ENCODE results near the gene C20orf144.
"Not testable (repeated sequence)": the region's sequence is repeated elsewhere in the genome, so short reads cannot be mapped to it uniquely, and the experiment has no call there.

Gene C20orf144

DNA sequence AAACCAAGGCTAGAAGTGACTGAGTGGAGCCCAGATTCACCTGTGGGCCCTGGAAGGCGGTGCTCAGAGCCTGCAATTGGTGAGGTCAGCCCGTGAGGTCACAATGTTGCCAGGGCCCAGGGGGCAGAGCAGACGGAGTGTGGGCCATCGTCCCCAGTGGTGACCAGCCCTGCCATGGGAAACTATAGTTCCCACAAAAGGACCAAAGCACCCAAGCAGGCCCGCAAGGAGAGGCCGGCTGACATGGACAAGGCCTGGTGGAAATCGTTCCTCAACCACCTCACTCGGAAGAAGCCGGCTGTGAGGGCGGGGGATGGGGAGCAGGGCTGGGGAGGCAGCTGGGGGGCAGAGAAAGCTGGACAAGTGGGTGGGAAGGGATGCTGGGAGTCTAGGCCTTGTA, at the start of gene C20orf144:
Gene C20orf144, plus strand, starts transcription at position 156 of the 400 bp plus-strand sequence. Its CDS starts 19 bp downstream, at position 175.
- no peak for DNase-seq (ENCODE audit: low read depth)

DNA sequence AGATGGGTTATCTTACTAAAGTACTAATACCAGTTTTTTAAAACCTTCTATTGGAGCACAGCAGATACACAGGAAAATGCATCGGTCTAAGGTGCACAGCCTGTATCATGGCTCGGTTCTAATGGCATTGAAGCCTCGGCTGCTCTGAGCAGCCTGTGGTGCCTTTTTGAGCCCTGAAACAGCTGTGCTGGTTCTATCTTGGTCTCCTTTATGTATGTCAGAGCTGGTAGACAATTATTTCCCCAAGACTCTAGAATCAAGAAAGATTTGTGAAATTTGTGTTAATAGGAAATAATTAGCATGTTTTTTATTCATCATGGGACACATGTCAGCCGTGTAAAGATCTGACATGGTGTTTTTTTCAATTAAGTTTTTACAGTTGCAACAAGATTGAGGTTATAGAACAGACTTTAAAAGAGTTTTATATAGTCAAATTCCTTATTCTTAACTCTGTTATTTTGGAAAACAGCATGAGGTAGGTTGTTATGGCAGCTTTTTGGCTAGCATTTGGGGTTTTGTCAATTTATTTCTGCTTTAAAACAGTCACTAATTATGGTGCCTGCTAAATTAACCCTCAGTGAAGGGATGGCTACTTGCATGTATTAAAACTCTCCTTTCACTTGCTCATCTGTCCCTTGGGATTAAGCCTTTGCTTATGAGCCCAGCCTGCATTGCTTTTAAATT, 40.3 kb upstream of the C20orf144 start:
- DNase-seq (ENCODE audit: low read depth), result no peak

DNA sequence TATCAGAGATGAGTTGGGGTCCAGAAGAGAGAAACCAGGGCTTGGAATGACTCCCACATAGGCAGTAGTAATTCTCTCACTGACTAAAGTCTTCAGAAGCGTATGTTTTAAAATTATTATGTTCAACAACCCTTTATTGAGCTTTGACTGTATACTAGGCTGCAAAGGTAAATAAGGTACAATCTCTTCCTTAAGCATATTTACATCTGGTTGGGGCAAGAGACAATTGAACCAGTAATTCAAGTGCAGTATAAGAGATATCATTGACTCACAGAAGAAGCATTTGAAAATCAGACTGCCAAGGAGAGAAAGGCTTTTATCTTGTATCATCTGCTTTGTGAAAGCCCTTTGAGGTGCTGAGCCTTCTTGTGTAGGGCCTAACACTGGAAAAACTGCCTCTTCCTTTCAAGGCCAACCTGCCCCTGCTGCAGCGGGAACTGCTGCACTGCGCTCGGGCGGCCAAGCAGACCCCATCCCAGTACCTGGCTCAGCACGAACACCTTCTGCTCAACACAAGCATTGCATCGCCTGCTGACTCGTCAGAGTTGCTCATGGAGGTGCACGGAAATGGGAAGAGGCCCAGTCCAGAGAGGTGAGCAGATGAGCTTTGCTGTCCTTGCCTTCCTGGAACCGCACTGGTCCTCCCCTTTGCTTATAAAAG, 39.3 kb upstream of the C20orf144 start:
- DNase-seq (ENCODE audit: low read depth), result no peak

DNA sequence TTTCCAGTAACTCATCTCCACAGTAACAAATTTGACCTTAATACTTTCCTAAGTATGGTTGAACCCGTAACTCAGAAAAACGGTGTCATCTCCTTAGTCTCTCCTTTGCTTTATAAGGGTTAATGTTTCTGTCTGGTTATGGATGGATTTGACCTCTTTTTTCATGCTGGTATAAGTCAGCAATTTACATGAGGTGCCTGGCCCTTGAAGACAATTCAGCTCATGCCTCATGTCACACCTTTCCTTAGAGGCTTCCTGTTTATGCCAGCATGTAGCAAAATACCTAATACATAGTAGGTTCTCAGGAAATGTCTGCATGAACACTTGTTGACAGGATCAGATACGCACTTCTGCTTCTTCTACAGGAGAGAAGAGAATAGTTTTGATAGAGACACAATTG, 37.7 kb upstream of the C20orf144 start:
- no peak for DNase-seq (ENCODE audit: low read depth)

DNA sequence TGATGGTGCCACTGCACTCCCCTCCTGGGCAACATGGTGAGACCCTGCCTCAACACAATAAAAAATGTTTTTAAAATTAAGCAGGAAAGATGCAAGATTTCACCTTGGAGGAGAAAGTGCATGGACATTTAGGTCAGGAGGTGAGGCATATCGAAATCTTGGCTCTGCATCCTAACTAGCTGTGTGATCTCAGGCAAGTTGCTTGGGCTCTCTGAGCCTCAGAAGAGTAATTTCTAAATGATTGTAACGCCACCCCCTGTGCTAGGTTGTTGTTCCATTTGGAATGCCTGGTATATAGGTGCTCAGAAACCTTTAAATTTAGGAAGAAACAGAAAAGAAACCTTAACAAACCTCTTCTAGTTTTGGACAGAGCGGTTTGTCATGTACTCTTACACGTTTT, 35.9 kb upstream of the C20orf144 start:
- no peak for DNase-seq (ENCODE audit: low read depth)

DNA sequence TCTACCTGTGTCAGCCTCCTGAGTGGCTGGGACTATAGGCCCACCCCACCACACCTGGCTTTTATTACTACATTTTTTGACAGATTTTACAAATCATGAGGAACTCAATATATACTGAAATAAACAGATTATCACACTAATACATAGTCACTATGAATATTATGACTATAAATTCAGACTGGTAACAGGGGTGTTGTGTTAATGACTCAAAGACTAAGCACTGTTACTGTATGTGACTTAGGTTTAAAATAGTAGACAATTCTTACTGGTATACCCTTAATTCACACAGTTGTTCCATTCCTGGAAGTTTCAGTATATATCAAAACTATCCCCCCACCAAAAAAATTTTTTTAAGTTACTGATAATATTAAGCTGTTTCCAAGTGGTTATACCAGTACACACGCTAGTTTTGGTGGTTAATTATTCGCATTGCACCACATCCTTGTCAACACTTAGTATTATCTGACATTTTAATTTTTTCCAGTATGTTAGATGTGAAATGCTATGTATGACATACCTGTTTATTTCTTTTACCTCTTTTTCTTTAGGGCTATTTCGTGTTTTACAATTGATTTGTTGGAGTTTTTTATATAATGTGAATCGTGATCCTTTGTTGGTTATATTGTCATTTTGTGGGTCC, 34.4 kb upstream of the C20orf144 start:
- no peak for DNase-seq (ENCODE audit: low read depth)

DNA sequence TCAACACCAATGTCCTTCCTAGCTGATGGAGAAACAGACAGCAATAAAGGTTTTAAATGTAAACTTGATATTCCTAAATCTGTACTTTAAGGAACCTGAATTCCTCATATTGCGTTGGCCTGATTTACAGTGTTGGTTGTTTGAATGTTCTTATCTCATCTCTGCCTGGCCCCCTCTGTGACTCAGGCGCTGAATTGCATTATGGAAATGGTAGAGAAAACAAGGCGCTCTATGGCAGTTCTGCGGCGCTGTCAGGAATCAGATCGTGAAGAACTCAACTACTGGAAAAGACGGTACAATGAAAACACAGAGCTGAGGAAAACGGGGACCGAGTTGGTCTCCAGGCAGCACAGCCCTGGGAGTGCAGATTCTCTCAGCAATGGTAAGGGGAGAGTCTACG, 32.6 kb upstream of the C20orf144 start:
- DNase-seq (ENCODE audit: low read depth), result no peak

DNA sequence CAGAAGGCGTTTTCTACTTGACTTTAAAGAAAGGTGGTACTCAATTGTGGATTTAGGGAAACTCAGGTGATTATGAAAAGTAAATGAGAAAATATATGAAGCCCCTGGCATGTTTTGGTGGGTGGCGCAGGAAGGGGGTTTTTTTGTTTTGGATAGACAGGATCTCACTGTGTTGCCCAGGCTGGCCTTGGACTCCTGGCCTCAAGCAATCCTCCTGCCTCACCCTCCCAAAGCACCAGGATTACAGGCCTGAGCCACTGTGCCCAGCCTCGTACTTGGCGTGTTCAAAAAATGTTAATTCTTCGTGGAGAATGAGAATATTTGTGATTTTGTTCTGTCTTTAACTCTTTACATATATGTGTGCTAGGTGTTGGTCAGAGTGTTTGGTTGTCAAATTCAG, 32.1 kb upstream of the C20orf144 start:
- DNase-seq (ENCODE audit: low read depth), result no peak

DNA sequence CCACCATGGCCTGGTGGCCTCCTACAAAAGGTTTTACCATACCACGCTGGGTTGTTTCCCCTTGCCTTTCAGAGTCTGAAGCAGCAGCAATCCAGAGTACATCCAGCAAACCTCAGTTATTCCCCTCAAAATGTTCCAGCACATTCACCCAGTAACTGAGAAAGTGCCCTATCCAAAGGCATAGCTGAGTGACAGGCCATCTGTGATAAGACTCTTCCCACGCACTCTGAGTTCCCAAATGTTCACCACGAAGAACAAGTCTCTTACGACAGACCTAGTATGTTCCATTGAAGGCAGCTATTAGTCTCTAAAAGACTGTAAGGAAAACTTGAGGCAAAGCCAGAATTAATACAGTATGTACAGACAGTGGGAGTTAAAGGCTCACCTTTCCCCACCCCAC, 31.6 kb upstream of the C20orf144 start:
- no peak for DNase-seq (ENCODE audit: low read depth)

DNA sequence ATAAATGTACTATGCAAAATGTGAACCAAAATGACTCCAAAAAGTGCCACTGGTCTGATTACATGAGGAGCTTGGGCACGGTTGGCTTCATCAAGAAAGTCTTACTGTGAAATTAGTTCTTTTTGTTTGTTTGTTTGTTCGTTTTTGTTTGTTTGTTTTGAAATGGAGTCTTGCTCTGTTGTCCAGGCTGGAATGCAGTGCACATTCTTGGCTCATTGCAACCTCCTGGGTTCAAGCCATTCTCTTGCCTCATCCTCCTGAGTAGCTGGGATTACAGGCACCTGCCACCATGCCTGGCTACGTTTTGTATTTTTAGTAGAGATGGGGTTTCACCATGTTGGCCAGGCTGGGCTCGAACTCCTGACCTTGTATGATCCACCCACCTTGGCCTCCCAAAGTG, 30.2 kb upstream of the C20orf144 start:
- not testable (repeated sequence) for DNase-seq (ENCODE audit: low read depth)

DNA sequence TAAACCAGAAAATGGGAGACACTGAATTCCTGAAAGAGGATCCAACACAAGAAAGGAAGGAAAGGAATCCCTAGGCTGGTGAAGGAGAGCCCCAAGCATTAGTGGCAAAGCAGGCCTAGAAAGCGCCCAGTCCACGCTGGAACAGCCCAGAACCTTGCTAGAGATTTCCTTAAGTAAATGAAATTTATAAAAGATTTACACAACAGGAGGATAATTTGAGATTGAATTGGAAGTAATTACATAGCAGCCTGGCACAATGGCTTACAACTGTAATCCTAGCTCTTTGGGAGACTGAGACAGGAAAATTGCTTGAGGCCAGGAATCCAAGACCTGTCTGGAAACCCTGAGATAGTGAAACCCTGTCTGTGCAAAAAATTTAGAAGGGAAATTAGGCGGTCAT, 26.8 kb upstream of the C20orf144 start:
- no peak for DNase-seq (ENCODE audit: low read depth)

DNA sequence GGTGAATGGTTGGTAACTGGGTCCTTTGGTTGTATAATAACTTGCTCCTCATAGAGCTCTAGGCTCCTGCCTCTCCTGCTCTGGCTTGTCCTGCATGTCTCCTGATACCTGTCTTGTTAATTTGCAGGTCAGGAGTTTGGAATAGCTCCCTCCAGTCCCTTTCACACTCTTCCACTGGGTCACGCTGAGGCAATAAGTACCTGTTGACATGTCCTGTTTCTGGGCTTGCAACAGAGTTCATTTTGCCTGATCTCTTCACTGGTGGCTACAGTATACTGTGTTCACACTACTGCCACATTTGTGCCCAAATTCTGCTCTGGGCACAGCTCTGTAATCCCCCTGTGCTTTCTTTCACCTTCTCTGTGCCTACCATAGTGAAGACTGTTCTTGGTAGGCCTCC, 25.4 kb upstream of the C20orf144 start:
- no peak for DNase-seq (ENCODE audit: low read depth)

DNA sequence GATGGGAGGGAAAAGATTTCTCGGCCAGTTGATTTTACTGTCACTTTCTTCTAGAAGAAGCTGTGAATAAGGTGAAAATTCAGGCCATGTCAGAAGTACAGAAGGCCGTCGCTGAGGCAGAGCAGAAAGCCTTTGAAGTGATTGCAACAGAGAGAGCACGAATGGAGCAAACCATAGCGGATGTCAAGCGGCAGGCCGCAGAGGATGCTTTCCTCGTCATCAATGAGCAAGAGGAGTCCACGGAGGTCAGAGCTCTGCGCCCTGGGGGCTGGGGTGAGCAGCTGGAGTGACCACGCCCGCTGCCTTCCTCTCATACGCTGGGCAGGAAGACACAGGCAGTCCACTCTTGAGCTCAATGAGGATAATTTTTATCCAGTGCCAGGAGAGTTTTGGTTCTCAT, 21.8 kb upstream of the C20orf144 start:
- peak; percentile 56 for DNase-seq (ENCODE audit: low read depth)

DNA sequence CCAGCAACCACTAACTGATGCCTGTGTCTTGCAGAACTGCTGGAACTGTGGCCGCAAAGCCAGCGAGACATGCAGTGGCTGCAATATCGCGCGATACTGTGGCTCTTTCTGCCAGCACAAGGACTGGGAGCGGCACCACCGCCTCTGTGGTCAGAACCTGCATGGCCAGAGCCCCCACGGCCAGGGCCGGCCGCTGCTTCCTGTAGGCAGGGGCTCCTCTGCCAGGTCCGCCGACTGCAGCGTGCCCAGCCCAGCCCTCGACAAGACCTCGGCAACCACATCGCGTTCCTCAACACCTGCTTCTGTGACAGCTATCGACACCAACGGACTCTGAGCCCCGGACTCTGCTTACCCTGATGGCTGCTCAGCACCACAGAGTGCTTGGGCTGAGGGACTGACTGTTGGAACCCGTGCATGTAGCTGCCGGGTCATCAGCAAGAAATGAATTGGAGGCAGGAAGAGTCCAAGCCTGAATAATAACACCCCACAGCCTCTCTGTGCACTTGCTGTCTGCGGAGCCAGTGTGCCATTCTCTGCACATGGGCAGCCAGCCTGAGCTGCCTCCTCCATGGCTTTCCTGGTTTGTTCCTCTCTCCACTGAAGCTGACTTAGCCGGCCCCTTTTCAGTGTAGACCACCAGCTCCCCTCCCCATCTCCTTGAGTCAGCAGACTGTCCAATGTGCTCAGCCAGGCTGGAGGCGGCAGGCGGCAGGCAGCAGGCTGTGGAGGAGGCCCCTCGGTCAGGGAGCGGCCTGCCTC, 17.6 kb upstream of the C20orf144 start:
- DNase-seq (ENCODE audit: low read depth), result no peak

DNA sequence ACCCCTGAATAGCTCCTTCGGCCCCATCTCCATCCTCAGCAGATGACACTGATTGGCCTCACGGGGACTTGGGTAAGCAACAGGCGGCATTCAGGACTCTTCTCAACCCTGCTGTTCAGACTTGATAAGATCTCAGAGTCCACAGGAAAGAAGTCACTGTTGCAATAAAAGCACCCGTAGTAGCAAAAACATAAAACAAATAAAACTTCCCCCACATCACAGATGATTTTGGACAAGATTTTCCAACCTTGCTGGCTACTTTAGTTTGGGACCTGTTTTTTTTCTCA, 17.1 kb upstream of the C20orf144 start:
- DNase-seq (ENCODE audit: low read depth), result no peak

DNA sequence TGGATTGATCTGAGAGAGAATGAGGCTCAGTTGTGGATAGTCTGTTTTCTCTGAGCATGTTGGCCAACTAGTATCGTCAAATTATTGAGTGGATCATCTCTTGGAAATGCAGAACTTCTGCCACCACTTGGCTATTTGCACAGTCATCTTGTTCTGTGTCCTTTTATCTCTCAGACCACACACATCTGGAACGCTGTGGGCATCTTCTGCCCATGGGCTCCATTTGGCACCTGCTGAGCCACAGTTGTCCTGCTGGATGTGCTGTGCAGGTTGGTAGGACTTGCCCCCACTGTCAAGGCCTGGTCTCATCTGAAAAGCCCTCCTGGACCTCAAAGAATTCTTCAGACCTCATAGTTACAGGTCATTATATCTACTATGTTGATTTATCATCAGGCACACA, 16.7 kb upstream of the C20orf144 start:
- no peak for DNase-seq (ENCODE audit: low read depth)

DNA sequence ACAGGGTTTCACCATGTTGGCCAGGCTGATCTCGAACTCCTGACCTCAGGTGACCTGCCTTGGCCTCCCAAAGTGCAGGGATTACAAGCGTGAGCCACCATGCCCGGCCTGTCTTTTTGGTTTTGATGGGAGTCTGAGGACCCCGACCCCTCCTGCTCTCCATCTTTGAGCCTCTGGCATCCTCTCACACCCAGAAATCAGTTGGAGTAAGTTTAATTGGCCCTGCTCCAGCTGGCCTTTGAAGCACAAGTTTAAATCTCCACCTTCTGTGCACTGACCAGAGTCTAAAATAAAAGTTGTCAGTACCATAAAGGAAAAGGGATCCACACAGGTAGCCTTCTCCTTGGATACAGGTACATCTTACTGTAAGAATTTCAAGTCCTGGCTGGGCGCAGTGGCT, 15.9 kb upstream of the C20orf144 start:
- no peak for DNase-seq (ENCODE audit: low read depth)

DNA sequence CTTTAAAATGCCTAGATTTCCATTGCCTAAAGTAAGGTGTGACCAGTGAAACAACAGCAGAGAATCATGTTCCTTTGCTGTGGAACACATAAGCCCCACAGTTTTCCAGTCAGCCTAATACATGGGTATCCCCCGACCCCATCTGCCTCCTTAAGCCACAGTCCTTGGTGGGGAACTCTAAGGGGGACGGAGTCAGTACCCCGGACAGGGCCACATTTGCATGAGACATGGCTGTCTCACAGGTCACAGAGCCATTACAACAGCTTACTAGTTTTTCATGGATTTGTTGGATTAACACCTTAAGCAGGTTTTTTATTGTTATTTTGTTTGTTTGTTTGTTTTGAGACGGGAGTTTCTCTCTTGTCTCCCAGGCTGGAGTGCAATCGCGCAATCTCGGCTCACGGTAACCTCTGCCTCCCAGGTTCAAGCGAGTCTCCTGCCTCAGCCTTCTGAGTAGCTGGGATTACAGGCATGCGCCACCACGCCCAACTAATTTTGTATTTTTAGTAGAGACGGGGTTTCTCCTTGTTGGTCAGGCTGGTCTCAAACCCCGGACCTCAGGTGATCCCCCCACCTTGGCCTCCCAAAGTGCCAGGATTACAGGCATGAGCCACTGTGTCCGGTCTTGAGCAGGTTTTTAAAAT, 15.0 kb upstream of the C20orf144 start:
- DNase-seq (ENCODE audit: low read depth), result not testable (repeated sequence)

DNA sequence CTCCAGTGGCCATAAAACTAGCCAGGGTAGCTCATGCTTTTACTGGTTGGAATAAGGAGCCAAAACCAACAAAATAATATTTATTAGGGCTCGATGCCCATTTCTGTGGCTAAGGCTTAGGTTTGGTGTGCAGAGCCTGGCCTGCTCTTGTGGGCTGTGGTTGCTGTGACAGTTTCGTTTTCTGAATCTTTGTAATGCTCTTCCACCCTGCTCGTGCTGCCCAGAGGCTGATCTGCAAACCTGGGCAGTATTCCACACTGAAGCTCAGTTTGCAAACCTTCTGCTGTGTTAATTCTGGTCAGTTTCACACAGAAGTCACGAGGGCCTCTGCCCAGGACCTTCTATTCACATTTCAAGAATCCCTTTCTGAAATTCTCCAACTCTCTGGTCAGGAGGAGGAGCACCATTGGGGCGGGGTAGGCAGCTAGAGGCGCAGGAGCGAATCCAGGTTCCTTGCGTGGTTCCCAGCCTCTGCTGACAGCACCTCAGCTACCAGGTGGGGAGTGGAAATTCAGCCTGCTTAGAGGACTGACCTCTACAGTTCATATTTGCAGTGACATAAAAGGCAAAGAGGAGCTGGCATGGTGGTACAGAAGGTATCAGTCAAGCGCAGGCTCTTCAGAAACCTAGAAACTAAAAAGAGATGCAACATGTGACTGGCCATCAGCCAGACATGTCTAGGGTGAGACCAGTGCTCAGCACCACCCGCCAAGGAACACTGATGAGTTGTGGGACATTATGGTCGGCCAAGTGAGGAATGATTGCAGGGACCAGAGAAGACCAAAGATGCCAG, 14.3 kb upstream of the C20orf144 start:
- peak; percentile 63 for DNase-seq (ENCODE audit: low read depth)

DNA sequence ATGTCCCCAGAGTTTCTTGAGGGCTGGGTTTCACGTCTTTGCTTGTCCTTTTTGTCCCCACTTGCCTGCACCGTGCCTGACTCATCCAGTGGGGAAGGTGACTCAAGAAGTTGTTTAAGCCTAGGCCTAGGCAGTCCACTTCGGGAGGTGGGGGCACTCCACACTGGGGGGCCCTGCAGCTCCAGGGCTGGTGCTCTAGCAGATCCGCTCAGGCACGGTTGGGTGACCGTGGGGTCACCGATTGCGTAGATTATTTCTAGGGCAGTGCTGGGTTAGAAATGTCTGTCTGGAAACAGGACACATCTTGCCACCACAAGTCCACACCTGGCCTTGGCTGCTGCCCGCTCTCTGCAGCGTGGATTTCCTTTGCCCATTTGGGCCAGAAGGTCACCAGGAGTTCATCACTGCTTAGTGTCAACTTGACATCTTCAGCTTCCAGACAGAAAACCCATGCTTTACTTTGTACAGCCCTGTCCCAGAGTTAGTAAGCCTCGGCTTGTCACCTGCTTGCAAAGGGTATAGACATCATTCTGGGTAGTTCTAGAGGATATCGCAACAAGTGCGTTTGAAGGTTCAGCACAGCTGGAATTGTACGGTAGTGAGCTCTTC, 13.6 kb upstream of the C20orf144 start:
- DNase-seq (ENCODE audit: low read depth), result no peak

DNA sequence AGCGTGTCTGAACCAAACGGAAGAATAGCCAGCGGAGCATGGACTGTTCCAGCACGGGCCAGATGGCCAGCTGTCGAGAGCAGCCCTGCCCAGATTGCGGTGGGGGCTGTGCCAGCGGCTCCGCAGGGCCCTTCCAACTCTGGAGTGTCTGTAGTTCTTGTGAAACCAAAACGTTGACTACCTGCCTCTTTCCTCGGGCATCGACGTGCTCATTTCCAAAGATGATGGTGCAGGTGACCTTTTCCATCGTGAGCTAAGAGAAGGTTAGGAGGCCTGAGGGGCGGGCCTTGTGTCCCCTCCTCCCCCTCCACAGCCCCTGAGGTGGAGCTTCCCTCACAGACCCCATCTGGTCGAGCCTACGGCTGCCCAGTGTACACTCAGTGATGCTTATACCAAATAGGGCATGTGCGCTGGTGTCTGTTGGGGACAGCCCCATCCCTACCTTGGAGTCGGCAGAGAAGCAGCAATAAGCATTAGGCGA, 12.9 kb upstream of the C20orf144 start:
- DNase-seq (ENCODE audit: low read depth), result no peak
